SIG-M5 treated with dmso at 0.1 percent for 504 hours (cell line): Measurements from ENCODE around the gene NPTN.
"Not testable (repeated sequence)": the region's sequence is repeated elsewhere in the genome, so short reads cannot be mapped to it uniquely, and the experiment has no call there.

ENCODE experiments used
- DNase-seq: peaks from one replicate; lab custom pipeline; 2025; ENCODE audit not compliant: unreplicated experiment; lab: John Stamatoyannopoulos, UW

Gene NPTN

GRCh38 chr15:73573037-73573436, 60.2 kb downstream of the NPTN start:
- no peak for DNase-seq

DNA sequence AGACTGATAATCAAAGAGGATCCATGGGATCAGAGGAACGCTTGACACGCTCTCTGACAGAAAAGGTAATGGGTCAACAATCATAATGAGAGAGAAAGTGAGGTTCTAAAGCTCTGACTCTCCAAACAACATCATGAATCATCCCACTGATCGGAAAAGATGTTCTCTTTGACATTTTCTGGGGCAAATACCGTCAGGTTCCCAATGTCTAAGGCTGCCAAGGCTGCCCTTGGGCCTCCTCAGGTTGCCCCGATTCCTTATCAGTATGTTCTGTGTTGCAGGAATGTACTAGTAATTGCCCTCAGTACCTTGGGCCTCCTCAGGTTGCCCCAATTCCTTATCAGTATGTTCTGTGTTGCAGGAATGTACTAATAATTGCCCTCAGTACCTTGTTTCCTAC, 60.9 kb downstream of the NPTN start:
- DNase-seq = no peak

DNA sequence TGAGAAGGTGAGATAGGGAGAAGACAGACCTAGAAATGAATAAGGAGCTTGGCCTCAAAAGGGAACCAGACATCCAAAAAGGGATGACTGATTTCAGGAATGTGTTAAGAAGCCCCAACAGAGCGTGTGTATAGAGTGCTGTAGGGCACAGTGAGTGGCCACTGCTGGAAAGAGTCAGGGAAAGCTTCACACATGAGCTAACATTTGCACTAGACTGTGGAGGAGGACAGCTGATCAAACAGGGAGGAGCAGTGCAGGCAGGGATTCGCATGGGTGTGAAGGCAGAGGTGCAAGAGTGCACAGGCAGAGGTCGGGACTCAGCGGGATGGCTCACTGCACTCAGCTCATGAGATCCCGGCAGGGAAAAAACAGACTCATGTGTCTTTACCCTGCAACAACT, 61.8 kb downstream of the NPTN start:
- no peak for DNase-seq

DNA sequence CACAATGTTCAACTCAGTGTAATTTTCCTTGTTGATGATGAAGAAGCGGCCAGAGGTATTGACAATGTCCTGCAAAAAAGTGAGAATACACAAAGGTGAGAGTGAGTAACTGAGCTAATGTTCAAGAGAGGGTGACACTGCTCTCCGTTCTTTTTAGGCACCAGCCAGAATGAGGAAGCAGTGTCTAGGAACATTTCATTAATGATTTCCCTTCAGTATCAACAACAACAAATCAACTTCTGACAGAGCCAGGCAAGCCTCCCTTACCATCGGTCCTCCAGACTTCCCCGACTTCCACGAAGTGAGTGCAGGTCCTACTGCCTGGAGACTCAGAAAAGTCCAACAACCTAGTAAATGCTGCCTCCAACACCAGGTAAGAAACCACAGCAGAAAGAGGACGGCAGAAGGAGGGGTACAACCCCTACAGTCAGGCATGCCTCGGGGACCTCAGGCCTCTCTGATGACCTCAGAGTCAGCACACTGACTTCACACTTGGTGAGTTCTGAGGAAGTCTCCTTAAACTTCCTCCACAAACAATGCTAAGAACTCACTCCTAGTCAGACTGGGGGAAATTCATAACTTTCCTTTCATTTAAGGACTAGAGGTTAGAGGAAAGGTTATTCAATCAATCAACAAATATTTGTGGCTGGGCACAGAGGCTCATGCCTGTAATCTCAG, 62.7 kb downstream of the NPTN start:
- DNase-seq = no peak

DNA sequence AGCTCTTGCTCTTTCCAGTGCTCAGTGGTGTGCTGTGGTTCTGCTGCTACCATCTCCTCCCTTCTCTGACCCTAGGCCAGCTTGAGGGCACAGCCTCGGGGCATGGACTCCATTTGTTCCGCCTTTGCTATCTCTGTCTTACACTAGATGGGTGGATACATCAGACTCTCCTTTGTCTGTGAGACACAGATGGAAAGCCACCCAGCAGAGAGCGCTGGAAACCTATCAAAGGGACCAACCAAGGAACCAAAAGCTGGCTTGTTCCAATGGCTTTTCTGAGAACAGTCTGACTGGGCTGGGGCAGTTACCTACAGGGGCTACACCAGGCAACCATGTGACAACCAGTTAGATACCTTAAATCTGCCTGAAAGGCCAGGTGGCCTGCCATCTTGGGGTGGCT, 63.8 kb downstream of the NPTN start:
- no peak for DNase-seq

DNA sequence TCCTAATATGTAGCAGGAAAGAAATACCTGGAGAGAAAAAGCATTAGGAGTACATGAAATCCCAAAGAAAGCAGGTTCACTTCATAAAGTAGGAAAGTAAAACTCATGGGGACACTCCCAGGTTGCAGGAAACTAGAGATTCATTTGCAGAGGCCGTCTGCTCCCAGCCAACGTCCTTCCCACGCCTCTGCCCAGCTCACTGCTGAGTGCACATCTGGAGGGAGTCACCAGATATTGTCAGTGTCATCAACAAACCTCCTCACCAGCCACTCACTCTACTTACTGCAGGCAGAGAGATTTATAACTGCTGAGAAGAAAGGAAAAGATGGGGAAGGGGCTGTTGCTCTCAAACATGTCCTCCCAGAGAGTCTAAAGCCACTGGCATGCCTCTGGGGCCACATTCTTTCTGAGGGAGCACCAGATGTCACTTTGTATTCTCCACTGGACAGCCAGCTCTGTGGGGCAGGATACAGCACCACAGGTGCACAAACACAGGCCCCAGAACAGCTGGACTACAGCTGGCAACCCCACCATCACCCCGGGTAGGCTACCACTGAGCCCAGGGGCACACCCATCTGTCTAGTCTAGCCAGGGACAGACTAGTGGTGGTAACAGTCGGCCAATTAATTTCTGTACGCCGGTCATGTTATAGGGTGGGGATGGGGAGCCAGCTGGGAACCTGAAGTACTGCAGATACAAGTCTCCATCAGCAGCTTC, 64.5 kb downstream of the NPTN start:
- DNase-seq = no peak

DNA sequence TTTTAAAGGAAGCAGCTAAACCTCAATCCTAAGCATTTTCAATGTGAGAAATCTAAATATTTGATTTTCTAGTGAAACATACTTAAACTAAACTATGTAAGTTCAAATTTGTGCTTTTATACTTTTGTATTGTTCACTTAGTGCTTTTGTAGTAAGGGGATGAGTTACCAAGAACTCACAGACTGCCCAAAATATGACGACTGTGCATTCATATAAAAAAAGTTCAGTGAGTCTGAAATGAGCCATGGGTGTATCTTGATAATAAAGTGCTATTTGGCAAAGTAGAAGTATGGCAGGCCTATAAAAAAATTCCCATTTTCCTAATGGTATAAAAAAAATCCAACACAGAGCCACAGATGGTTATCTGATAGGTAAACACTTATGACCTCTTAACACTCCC, 66.2 kb downstream of the NPTN start:
- no peak for DNase-seq

DNA sequence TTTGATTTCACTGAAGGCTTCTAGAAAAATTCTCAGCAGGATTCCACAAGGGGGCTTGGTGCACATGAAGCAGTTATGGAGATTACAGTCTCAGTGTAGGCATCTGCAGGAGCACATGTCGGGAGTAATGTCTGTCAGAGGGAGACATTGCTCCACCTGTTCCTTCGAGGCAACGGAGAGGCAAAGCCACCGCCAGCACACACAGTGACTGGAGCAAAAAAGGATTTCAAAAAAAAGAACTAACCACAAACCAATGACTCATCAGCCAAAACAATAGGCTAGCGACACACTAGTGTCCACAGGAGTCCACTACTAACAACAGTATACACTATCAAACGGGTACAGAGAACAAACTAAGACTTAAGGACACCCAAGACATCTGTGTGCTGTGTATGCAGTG, 68.9 kb downstream of the NPTN start:
- peak; percentile 76 for DNase-seq

DNA sequence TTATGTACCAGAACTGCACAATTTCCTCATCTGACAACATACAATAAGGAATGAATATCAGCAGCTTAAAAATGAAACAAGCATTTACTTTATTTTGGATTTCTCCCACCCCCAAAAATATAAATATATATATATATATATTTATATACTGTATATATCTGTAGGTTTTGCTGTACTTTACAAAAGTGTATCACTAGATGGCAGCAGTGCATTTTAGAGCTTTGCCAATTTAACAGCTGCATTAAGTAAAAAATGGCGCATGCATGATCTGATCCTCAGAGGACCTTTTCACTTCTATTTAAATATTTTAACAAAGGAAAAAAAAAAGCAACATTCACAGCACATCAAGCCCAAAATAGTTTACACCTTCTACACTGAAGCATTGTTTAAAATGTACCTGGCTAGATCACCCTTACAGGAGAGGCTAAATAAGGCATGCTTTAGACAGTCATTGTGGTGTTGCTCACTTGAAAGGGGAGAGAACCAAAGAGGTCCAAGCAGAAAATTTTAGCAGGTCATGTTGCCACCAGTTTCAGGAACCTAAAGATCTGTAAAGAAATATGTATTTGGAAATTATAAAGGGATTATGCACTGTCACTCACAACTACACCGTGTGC, 72.6 kb downstream of the NPTN start:
- peak; percentile 20 for DNase-seq

- DNase-seq = no peak
These were observed 74.7 kb downstream of the NPTN start for GRCh38 chr15:73558529-73558928.

DNA sequence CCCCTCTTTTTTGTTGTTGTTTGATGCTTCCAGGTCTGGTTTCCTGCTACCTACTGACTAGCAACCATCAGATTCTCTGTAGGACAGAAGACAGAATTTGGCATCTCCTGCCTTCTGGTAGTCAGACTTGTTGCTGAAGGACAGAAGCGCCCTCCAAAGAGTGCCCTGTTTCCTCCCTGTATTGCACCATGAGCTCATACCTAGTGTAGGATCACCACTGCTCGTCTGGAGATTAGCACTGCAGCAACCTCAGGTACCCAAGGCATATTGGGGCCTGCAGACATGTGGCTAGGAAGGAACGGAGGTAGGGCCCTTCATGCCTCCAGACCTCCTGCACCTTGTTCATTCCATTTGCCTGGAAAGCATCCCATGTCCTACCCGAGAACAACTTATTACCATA, 78.1 kb downstream of the NPTN start:
- DNase-seq = no peak

DNA sequence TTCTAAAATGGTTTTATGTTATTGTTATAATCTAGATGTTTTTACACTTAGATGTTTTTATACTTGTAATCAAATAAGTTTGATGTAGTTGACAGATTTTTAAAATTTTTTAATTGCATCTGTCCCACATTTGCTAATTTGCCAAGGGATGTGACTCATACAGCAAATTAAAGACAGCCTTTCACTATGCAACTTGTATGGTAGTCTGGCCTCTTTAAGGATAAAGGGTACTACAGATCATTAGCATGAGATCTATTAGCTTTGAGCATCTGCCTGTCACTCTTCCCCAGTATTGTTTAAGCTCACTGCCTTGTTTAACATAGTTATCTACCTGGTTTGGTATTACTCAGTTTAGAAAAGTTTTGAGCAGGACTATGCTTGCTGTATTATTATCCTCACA, 83.0 kb downstream of the NPTN start:
- no peak for DNase-seq

DNA sequence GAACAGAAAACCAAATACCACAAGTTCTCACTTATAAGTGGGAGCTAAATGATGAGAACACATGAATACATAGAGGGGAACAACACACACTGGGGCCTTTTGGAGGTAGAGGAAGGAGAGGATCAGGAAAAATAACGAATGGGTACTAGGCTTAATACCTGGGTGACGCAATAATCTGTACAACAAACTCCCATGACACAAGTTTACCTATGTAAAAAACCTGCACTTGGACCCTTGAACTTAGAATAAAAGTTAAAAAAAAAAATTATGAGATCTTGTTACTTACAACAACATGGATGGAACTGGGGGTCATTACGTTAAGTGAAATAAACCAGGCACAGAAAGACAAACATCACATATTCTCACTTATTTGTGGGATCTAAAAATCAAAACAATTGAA, 84.3 kb downstream of the NPTN start:
- not testable (repeated sequence) for DNase-seq

DNA sequence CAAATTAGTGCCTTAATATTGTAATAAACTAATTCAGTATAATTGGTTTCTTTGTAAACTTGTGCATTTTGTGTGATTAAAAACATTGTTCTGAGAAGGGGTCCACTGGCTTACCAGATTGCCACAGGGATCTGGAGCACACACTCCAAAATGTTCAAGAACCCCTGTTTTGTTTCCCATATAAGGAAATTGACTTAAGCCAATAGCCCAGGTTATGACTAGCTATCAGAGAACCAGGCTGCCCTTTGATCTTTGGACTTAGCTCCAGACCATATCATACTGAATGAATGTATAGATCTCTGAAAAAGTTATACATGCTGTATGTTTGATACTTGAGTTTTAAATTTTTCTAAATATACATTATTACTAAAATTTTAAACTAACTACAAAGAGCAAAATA, 91.7 kb downstream of the NPTN start:
- DNase-seq = no peak

GRCh38 chr15:73540161-73540560, 93.0 kb downstream of the NPTN start:
- no peak for DNase-seq

- no peak for DNase-seq
These were observed 93.7 kb downstream of the NPTN start for GRCh38 chr15:73539212-73540128.

DNA sequence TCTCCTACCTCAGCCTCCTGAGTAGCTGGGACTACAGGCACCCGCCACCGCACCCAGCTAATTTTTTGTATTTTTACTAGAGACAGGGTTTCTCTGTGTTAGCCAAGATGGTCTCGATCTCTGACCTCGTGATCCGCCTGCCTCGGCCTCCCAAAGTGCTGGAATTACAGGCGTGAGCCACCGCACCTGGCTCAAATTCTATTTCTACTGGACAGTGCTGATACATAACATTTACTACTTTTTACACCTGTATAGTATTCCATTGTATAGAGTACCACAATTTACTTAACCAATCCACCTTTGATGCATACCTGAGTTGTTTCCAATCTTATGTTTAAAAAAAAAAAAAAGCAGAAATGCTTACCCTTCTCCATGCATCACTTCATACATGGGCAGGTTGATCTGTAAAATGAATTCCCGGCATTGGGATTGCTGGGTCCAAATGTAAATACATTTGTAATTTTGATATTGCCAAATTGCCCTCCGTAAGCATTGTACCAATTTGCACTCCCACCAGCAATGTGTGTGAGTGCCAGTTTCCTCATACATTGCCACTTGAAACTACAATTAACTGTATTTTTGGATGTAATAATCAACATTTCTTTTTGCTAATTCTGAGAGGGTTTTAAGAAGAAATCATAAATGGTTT, 94.5 kb downstream of the NPTN start:
- DNase-seq = no peak

DNA sequence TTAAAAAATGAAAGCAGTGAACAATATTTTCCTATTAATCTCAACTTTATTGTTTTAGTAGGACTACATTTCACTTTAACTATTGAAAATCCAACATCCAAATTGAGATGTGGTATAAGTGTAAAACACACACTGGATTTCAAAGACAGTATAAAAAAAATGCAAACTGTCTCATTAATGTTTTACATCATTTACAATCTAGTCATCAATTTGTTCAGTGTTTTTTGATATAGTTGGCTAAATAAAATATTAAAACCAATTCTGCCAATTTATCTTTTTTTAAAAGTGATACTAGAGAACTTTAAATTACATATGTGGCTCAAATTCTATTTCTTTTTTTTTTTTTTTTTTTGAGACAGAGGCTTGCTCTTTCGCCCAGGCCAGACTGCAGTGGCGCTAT, 95.1 kb downstream of the NPTN start:
- DNase-seq = no peak

DNA sequence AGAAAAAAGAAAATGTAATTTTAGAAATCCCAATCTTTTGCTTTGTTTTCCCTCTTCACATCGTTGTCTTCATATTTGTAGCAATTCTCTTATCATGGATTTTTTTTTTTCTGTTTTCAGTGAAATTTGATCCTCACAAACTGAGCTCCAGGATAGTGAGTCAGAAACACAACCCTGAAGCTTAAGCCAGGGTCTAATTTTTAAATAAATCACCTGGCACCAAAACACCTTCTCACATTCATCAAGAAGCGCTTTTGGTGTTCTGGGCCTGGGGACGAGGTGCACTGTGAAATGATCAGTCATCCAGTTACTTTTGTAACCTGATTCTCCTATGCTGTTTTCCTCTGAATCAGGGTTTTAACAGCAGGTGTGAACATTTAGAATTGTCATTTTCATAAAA, 102.5 kb downstream of the NPTN start:
- no peak for DNase-seq

- DNase-seq = no peak
These were observed 105.6 kb downstream of the NPTN start for GRCh38 chr15:73527598-73527997.

- no peak for DNase-seq
These were observed 108.3 kb downstream of the NPTN start for GRCh38 chr15:73524919-73525318.
